ENCODE results near the gene MAML3. TPM values are rescaled to one million over a fixed set of nuclear protein-coding genes. Genes with fewer than 3 reads are reported as not detected.

MAML3 gene
- total RNA-seq, 1 experiment from 2014 or later: 0.13 TPM

DNA sequence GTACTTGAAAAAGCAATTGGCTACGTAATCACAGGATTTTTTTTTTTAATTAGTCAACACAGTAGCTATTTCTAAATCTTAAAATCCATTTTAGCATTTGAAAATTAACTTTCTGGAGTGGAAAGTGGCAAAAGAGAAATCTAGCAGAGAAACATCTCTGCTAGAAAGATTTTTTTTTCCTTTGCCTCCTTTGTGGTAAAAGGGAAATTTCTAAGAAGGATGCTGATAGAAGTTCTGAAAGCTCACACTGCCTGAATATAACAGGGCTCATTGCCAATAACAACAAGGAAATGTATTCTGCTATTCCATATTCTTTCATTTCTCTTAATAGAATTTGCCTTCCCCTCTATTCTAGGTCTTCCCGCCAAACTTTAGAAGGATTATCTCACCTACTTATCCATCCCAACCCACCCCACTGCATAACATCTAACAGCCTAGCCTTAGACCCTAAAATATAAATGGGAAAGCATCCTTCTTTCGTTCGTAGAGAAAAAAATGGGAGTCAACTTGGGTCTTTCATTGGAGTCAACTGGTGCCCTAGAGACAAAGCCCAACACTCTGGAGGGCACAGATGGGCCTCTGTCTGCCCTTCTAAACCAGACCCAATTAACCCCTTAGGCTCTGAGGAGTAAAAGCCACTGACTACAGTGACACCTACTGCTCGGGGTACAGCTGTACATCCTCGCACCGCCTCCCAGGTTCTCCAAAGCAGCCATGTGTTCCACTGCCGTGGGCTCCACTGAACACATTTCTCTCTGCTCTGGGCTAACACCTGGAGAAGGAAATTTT, 103.9 kb downstream of the MAML3 start:
- Histone ChIP-seq H3K36me3 (no peaks in the 10 kb centered on the region), H3K4me3 (no peak overlapping the region), H3K27me3 (no peaks in the 10 kb centered on the region), H3K9me3 (no peaks in the 10 kb centered on the region)
- no peak for DNase-seq

DNA sequence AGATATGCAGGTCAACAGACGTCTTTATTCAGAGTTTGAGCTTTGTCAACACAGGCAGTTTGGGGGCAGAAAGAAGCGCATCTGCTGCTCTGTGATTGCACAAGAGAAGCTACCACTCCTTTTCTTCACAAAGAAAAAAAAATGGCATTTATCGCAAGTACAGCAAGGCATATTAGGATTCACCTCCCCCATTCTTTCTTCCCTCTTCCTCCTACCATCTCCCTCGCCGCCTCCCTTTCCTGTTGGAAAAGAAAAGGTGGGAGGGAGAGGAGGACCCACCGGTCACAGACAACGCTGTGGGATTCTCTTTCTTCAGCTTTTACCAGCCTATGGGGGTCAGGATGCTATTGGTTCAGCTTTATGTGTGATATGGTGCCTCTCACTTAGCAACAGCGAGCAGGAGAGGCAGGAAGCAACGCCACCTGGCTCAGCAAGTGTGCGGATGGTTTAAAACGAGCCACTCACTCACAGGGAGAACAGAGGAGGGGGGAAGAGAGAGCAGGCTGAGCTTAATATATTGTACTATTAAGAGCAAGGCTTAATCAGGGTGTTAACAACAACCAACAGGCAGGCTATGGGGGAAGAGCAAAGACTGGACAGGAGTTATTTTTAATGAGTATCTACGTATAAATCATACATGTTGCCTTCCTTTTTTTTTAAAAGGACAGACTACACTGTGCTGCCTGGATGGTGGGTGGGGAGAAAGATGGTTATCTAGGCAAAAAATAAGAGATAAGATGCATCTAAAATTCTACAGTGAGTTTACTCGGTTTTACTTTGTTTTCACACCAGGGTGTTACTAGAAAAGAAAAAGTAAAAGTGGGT, 104.7 kb downstream of the MAML3 start:
- H3K4me3 ChIP-seq: no peak overlapping the region
- no peak for DNase-seq
- no peaks in the 10 kb centered on the region for H3K9me3 ChIP-seq

DNA sequence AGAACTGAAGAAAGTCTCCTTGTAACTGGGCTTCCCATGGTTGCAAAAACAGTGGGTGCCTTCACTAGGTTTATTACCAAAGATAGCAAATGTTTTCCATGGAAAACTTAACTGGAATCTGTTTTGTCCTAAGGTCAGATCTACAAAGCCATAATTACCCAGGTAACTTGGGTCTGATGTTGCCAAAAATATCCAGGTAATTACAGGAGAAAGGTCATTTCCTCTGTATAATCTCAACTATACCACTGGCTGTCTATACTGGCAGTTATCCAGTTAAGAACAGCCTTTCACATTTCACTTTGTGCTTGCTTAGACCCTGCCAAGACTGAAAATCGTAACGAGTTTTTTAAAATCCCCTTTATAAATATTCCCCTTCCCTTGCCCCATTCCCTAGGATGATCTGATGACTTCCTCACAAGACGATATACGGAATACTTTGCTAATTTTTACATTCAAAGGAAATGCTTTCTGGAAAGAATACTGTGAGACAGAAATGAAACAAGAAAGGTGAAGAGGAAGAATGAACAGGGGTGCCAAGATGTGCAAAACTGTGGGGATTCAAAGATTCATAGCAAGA, 105.5 kb downstream of the MAML3 start:
- no peak overlapping the region for H3K4me3 ChIP-seq
- H3K9me3 ChIP-seq: no peaks in the 10 kb centered on the region
- no peak for DNase-seq
- no peaks in the 10 kb centered on the region for H3K27me3 ChIP-seq
- no peaks in the 10 kb centered on the region for H3K36me3 ChIP-seq

More for the DNA sequence above, 104.7 kb downstream of the MAML3 start:
- Histone ChIP-seq H3K36me3 (no peaks in the 10 kb centered on the region), H3K27me3 (no peaks in the 10 kb centered on the region)

DNA sequence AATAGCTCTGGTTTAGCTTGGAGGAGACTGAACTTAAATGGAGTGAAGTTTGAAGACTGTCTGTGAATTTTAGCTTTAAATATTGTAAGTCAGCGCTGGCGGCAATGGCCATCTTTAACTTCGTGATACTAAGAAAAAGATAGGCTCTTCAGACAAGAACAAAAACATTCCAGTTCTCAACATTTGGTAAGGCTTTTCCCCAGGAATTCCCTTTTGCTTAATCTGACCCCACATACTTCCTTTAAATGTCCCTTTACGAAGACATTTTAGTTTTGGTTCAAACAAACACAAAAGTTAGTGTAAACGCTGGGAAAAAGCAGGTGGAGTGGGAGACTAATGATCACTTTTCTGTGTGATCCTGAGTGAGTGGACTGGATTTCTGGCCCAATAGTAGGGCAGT, 106.2 kb downstream of the MAML3 start:
- no peak for DNase-seq
- no peaks in the 10 kb centered on the region for H3K9me3 ChIP-seq
- H3K4me3 ChIP-seq: no peak overlapping the region
- H3K36me3 ChIP-seq: no peaks in the 10 kb centered on the region
- no peaks in the 10 kb centered on the region for H3K27me3 ChIP-seq

DNA sequence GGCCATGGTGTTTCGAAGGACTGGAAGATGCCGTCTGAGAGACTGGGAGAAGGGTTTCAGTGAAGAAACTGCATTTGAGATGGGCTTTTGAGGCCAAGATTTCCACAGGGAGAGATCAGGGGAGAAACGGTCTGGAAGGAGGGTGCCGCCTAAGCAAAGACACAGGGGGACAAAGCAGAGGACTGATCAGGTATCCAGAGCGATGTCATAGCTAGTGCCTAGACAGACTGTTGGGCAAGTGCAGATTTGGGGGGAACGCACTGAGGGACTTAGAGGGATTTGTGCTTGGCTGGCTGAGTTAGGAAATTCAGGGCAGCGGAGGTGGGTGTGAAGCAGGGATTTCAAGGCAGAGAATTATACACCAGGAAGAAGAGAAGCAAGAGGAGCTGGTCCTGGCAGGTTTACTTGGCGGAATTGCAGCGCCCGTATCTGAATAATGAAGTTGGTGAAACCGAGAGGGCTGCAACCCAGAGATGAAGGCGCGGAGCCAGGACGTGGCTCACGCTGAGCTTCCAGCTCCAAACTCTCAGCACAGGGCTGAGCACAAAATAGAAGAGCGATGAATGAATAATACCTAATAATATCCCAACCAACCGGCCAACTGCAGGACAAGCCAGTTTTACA, 106.9 kb downstream of the MAML3 start:
- DNase-seq: no peak
- Histone ChIP-seq H3K36me3 (no peaks in the 10 kb centered on the region), H3K4me3 (no peak overlapping the region), H3K9me3 (no peaks in the 10 kb centered on the region), H3K27me3 (no peaks in the 10 kb centered on the region)

DNA sequence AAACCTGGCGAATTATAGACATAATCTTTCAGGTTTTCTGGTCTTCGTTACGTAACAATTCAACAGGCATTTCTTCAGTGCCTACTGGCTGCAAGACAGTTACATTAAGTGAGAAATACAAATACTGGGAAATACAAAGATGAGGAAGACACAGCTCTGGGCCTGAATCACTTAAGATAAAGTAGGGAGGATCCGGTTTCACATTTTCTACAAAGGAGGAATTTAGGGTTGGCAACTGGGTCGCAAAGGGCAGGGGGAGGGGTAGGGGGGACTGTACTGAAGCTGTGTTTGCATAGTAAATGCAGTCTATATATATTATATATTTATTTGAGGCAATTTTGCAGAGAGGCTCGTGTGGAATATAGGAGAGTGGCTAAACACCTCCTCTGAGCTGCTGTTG, 107.4 kb downstream of the MAML3 start:
- no peaks in the 10 kb centered on the region for H3K27me3 ChIP-seq
- H3K4me3 ChIP-seq: no peak overlapping the region

DNA sequence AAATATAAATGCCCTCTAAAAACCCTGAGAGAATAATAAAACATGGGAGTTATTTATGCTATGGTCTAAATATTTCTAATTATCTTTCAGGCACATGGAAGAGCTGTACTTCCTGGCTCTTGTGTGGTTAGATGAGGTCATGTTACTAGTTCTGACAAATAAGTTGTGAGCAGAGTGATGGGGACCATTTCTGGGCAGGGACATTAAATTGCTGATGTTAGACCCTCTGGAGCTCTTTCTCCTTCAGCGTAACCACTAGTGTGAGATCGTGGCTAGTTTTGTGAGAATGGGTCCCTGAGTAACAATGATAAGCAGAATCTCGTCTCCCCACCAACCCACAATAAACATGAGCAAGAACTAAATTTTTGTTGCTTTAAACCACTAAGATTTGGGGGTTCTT, 108.0 kb downstream of the MAML3 start:
- no peaks in the 10 kb centered on the region for H3K27me3 ChIP-seq
- no peaks in the 10 kb centered on the region for H3K36me3 ChIP-seq
- no peak overlapping the region for H3K4me3 ChIP-seq
- no peak for DNase-seq
- H3K9me3 ChIP-seq: no peaks in the 10 kb centered on the region

More for the DNA sequence above, 107.4 kb downstream of the MAML3 start:
- DNase-seq: no peak
- no peaks in the 10 kb centered on the region for H3K9me3 ChIP-seq
- H3K36me3 ChIP-seq: no peaks in the 10 kb centered on the region

DNA sequence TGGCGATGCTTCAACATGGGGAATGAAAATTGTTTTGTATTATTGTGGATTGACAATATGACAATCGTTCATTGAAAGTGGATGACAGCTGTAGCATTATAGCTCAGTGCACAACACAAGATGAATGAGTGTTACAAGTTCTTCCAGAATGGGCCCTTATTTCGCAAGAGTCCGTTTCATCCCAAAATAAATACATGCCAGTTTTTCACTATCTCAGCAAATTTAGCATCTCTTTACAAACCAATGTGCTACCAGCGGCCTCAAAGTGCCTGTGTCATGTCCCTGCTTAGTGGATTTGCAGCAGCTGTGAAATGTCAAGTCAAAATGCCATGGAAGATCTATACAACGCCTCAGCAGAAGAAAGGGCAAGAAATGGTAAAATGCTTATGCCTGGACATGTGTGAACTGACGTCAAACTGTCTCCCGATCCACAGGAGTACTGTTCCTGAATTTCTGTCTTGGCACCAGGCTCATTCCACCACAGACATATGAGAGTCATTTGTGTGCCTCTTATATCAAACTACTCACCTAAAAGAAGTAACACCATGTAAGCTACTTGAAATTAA, 109.6 kb downstream of the MAML3 start:
- Histone ChIP-seq H3K4me3 (no peak overlapping the region), H3K27me3 (no peaks in the 10 kb centered on the region), H3K36me3 (no peaks in the 10 kb centered on the region), H3K9me3 (no peaks in the 10 kb centered on the region)
- DNase-seq: no peak

DNA sequence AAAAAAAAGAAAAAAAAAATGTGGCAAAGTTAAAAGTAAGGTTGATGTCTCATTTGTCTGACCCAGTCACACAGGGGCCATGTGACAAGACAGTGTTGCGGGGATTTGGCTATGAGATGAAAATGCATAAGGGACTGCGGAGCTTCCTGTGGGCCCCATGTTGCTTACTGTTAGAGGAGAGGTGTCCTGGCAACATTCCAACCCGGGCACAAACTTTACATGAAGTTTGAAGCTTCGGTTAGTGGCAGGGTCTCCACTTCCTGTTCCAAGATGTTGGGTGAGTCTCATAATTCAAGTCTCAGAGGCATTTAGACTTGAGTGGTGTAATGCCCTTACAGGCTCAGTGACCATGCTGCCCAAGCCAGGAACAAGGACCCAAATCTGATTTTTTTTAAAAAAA, 111.3 kb downstream of the MAML3 start:
- no peaks in the 10 kb centered on the region for H3K27me3 ChIP-seq
- no peak for DNase-seq
- no peak overlapping the region for H3K4me3 ChIP-seq
- no peaks in the 10 kb centered on the region for H3K9me3 ChIP-seq
- no peaks in the 10 kb centered on the region for H3K36me3 ChIP-seq

DNA sequence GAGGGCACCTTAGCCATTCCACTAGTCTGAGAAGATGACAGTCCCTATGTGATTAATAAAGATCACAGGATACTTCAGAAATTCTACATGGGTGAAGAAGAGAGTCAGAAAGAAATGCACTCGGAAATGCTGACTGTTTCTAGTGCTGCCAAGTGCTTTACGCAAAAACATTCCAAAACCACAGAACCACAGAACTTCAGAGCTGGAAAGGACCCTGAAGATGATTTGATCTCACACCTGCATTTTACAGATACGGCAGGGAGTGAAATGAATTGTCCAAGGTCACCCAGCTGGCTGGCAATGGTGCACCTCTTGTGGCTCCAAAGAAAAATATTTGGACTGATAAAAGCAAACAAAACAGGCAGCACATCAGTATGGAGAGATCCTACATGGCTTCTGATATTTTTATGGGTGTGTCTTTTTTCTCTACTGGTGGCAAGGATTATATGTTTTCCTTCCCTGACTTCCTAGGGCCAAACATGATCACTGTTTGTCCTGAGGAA, 115.9 kb downstream of the MAML3 start:
- Histone ChIP-seq H3K36me3 (no peaks in the 10 kb centered on the region), H3K9me3 (no peaks in the 10 kb centered on the region), H3K4me3 (no peak overlapping the region), H3K27me3 (no peaks in the 10 kb centered on the region)
- DNase-seq: no peak

DNA sequence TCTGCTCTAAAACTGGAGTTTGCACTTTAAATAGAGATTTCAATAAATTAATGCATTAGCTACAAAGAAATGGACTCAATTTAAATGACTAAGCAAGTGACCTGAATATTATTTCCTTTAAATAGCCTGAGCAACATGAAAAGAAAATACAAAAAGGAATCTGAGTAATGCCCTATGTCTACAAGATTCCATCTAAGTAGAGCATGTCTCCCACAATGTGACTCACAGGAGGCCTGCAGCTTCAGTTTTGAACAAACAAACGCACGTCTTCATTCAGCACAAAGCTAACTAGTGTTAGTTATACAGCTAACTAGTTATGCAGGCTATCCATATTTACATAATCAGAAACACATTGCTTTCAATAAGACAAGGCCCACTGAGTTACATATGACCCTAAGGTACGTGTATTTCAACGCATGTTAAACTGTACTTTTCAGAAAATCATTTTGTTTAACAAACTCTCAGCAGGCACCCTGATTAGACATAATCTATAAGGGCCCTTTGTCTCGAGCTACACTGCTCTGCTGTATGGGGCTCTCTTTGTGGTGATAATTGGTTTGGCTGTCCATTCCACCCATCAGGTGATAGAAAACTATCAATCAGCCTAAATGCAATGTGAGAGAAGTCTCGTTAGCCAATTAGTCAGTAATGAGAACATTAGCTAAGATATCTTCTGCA, 116.5 kb downstream of the MAML3 start:
- Histone ChIP-seq H3K36me3 (no peaks in the 10 kb centered on the region), H3K27me3 (no peaks in the 10 kb centered on the region), H3K9me3 (no peaks in the 10 kb centered on the region), H3K4me3 (no peak overlapping the region)
- peak; percentile 45 for DNase-seq

DNA sequence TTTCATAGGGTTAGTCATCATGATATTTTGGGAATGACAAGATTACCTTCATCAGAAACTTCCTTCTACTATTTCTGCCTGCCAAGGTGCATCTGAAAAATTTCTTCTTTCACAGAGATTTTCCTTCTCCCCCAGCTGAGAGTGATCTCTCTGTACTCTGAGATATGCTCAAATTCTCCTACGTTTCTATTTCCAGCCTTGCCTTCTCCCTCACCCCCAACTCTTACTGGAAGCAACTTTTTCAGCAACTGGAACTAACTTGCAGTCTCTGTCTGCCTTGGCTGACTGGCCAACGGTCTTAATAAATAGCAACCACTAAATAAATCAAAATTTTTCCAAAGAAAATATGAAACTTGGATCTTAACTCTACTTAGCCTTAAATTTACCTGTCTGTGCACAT, 122.3 kb downstream of the MAML3 start:
- H3K9me3 ChIP-seq: no peaks in the 10 kb centered on the region
- no peaks in the 10 kb centered on the region for H3K36me3 ChIP-seq
- no peaks in the 10 kb centered on the region for H3K27me3 ChIP-seq
- DNase-seq: no peak
- no peak overlapping the region for H3K4me3 ChIP-seq

DNA sequence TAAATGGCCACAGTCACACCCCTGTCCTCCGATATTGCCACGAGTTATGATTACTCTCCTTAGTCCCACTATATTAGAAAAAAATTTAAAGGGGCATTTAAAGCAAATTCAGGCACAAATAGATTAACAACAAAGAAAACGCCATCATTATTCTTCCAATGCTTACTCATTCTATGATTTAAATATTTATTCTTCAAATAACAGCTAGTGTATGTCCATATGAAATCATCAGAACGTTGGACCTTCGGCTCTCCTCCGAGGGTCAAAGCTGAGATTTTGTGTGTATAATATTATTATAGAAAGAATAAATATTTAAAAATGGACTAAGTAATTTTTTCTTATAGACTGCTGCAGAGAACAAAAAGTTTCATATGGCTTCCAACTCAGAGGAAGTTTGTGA, 122.9 kb downstream of the MAML3 start:
- no peaks in the 10 kb centered on the region for H3K9me3 ChIP-seq
- no peaks in the 10 kb centered on the region for H3K27me3 ChIP-seq
- H3K4me3 ChIP-seq: no peak overlapping the region
- DNase-seq: no peak
- no peaks in the 10 kb centered on the region for H3K36me3 ChIP-seq

DNA sequence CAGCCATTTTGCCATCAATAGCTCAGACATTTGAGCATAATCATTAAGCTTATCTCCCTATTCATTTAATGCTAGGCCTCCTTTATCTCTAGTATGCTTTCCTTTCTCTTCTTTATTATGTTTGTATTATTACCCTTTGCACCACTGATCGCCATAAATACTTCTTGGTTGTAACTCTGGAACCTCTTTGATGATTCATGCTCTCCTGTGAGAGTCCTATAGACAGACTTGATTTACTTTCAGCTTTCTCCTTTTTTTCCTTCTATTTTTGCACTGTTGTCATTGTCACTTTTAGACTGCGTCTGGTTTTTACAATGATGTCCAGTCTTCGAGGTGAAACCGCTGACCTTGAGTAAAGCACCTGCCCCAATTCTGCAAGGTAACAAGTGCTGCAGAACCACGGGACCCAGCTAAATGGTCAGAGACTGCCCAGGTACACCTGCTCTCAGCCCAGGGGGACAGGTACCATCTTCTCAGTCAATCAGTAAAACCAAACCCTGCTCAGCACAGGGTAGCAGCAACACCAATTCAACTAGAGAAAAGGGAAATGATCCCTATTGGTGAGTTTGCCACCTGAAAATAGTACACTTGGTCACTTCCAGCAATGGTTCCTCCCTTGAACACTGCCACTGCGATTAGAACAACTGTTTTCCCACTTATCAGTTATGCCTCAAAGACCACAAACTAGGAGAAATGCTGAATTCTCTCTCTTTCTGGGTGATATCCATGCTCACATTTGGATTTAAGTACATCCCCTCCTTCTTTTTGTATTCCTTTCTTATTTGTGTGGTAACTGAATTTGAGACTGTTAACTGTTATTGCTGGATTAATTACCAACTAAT, 125.1 kb downstream of the MAML3 start:
- Histone ChIP-seq H3K36me3 (no peaks in the 10 kb centered on the region), H3K9me3 (no peaks in the 10 kb centered on the region), H3K4me3 (no peak overlapping the region), H3K27me3 (no peaks in the 10 kb centered on the region)
- no peak for DNase-seq

DNA sequence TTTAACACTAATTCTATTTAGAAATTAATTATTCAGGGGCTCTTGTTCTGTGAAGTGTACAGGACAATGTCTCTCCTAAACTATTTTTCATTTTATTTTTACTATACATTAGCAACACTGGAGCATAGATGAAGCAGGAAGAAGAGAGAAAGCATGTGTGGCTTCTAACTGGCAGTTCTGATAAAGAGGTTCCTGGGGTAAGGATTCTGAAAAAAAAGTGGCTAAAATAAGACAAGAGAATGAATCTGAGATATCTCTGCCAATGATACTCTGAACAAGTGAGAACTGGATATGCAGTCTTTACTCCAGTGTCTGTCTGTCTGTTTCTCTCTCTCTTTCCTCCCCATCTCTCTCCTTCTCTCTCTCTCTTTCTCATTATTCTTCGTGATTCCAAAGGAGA, 125.9 kb downstream of the MAML3 start:
- H3K4me3 ChIP-seq: no peak overlapping the region
- DNase-seq: no peak
- no peaks in the 10 kb centered on the region for H3K9me3 ChIP-seq
- H3K36me3 ChIP-seq: no peaks in the 10 kb centered on the region
- no peaks in the 10 kb centered on the region for H3K27me3 ChIP-seq
